ENCODE measurements around the gene MX1.

MX1 gene, protein sequence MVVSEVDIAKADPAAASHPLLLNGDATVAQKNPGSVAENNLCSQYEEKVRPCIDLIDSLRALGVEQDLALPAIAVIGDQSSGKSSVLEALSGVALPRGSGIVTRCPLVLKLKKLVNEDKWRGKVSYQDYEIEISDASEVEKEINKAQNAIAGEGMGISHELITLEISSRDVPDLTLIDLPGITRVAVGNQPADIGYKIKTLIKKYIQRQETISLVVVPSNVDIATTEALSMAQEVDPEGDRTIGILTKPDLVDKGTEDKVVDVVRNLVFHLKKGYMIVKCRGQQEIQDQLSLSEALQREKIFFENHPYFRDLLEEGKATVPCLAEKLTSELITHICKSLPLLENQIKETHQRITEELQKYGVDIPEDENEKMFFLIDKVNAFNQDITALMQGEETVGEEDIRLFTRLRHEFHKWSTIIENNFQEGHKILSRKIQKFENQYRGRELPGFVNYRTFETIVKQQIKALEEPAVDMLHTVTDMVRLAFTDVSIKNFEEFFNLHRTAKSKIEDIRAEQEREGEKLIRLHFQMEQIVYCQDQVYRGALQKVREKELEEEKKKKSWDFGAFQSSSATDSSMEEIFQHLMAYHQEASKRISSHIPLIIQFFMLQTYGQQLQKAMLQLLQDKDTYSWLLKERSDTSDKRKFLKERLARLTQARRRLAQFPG

GRCh38 chr21:41425954-41426675, at the start of gene MX1:
Gene MX1, plus strand, starts transcription at chr21:41426239. Its CDS starts 5,832 bp downstream, at chr21:41432071.
- no peak for DNase-seq

- no peak for DNase-seq
These were observed 48.3 kb upstream of the MX1 start for GRCh38 chr21:41377715-41378114.

- no peak for DNase-seq
These were observed 47.2 kb upstream of the MX1 start for GRCh38 chr21:41378849-41379248.

DNA sequence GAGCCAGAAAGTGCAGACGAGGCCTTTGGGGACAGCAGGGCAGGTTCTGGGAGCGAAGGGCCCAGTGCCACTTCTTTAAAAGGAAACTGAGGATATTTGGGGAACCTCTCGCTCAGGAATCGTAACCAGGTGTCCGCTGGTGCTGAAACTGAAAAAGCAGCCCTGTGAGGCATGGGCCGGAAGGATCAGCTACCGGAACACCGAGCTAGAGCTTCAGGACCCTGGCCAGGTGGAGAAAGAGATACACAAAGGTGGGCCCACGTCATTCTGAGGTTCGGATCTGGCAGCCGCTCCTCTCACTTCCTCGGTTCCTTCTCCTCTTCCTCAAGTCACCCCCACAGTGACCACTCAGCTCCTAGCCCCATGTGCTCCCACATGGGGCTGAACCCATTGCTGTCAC, 46.1 kb upstream of the MX1 start:
- DNase-seq, result no peak

DNA sequence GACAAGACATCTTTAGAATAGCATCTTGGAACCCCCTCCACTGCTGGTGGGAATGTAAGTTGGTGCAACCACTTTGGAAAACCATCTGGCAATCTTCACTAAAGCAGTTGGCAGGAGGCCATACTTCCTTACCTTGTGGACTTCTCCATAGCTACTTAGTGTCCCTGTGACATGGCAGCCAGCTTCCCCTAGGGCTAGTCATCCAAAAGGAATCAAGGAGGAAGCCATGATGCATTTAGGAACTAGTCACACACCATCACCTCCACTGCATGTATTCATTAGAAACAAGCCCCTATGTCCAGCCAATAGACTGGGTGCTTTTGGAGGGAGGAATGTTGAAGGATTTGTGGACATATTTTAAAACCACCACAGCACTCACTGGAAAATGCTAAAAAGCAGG, 44.3 kb upstream of the MX1 start:
- DNase-seq, result no peak

GRCh38 chr21:41387042-41387819, 38.8 kb upstream of the MX1 start:
- no peak for DNase-seq

- no peak for DNase-seq
These were observed 38.2 kb upstream of the MX1 start for GRCh38 chr21:41387824-41388223.

DNA sequence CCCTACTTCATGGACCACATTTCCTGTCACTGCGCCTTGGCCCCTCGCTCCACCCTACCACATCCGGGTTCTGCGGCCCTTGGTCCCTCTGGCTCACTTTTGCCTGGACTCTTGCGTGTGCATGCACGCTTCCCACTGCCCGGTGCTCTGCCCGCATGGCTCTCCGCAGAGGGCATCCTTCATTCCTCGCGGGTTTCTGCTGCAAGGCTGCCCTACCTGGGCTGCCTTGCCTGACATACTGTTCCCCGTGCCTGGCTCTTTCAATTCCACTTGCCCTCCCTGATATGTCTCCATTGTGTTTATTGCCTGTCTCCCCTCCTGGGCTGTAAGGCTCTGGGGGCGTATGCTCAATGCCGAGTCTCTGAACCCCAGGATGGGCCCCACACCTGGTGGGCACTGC, 37.8 kb upstream of the MX1 start:
- DNase-seq, result no peak

- DNase-seq, result no peak
These were observed 35.9 kb upstream of the MX1 start for GRCh38 chr21:41390043-41390639.

GRCh38 chr21:41393876-41394465, 32.1 kb upstream of the MX1 start:
- DNase-seq, result no peak

DNA sequence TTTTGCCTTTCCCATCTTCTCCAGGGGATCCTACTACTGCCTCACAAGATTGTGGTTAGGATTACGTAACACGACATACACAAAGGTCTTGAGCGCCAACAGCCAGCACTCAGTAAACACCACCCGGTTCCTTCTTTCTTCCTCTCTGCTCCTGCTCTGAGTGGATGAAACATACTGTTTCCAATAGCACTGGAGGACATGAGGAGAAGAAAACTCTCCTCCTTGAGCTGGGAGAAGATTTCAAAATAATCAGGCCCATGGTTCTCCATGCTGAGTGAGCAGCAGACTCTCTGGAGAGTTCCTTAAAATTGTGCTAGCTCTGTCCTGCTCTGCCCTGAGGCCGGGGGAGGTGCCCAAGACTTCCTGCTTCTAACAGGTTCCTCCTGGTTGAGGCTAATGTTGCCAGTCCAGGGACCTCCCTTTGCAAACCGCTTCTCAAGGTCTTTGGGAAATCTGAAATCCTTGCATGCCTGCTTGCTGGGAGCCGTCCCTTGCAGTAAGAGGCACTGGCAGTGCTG, 29.4 kb upstream of the MX1 start:
- no peak for DNase-seq

GRCh38 chr21:41397471-41397891, 28.6 kb upstream of the MX1 start:
- DNase-seq, result no peak

DNA sequence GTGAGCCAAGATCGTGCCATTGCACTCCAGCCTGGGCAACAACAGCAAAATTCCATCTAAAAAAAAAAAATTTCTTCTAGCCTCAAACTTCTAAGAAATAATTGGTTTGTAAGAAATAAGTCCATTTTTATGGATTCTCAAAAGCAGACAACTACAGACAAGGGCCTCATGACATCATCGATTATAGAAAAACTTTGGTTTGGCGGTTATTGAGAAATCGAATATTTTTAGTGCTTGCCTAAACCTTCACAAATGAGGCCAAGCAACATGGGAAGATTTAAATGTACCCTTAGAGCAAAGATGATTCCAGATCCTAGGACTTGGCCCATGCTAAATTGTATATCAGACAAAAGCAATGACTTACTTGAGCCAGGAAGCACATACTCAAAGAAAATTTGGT, 27.8 kb upstream of the MX1 start:
- no peak for DNase-seq

DNA sequence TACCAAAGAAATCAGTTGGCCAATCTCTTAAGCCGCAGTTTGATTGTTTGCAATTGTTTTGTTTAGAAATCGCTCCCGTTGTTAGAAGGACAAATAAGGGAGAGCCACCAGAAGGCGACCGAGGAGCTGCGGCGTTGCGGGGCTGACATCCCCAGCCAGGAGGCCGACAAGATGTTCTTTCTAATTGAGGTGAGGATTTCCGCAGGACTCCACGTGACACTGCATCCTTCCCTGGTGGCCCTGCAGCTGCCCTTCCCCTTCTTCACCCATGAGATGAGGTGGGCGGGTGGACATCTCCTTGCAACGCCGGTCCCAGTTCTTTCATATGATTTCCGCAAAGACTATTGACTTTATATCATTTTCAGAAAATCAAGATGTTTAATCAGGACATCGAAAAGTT, 27.2 kb upstream of the MX1 start:
- DNase-seq, result no peak

- no peak for DNase-seq
These were observed 26.7 kb upstream of the MX1 start for GRCh38 chr21:41399246-41399800.

- no peak for DNase-seq
These were observed 23.8 kb upstream of the MX1 start for GRCh38 chr21:41402231-41402630.

DNA sequence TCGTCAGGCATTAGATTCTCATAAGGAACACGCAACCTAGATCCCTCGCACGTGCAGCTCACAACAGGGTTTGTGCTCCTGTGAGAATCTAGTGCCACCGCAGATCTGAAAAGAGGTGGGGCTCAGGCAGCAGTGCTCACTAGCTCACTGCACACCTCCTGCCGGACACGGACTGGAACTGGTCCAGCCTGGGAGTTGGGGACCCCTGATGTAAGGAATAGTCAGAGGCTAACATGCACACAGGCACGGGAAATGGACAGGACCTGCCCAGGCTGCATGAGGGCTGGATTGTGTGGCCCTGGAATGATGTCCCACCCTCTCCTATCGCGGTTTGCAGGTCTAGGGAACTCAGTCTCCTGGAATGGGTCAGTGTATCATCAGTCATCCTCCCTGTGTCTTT, 23.2 kb upstream of the MX1 start:
- DNase-seq, result no peak

DNA sequence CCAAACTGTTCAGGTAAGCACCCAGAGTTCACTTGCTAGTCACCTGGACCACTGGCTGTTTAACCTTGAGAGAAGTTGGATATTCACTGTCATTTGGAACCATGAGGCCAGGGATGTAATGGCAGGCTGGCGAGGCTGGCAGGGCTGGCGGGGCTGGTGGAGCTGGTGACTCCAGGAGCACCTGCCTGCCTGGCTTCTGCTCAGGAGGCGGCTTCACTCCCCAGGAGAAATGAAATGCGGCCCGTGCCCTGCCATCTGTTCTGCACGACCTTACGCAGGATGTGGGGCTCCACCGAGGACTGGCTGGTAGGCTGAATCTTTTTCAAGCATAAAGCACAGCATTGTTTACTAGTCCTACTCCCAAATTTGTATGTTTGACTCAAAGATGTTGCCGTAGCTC, 22.7 kb upstream of the MX1 start:
- DNase-seq, result no peak

GRCh38 chr21:41403966-41404365, 22.1 kb upstream of the MX1 start:
- DNase-seq, result no peak

DNA sequence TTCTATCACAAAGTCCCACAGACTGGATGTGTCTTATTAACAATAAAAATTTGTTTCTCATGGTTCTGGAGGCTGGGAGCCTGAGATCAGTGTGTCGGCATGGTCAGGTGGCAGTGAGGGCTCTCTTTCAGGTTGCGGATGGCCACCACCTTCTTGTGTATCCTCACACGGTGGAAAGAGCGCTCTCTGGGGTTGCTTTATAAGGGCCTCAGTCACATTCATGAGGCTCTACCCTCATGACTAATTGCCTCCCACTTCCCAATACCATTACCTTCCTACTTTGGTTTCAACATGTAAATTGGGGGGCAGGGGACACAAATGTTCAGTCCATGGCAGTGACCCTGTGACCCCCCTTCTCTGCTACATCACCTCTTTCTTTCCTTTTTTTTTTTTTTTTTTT, 20.7 kb upstream of the MX1 start:
- DNase-seq, result no peak

DNA sequence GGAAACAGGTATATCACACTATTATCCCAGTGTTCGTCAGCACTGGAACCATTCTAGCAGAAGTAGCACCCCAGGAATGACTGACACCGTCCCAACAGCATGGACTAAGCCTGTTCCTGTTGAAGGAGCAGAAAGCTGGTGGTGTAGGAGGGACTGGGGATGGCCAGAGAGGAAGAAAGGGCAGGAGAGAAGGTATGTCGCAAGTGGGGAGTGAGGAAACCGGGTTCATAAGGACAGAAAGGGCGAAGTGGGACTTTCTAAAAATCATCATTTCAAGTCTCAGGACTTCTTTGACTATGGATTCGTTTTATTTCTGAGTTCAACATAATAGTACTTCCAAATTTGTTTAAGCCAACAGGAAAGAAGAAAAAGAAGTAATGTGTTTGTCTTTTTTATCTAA, 19.7 kb upstream of the MX1 start:
- DNase-seq, result no peak

Data from NCI-H1105 (cell line).